T-helper 1 cell (primary cell): ENCODE results near the gene MOXD1.
A peak's percentile ranks its signal among the peaks of the same experiment; 100 is the strongest.
"Not testable (repeated sequence)": the region's sequence is repeated elsewhere in the genome, so short reads cannot be mapped to it uniquely, and the experiment has no call there.

Experiments
- DNase-seq, 5 donors: peaks; one replicate each; pipeline ENCODE4 v3.0.0-alpha.2; 2012 to 2020

Gene MOXD1

GRCh38 chr6:132279592-132280139 is 121.6 kb downstream of the MOXD1 start:
- peak; percentile 25 to 70 (median 50) for DNase-seq

- DNase-seq, result no peak
Measured at GRCh38 chr6:132275066-132275970, 126.0 kb downstream of the MOXD1 start.

- DNase-seq, result no peak
Measured at GRCh38 chr6:132272776-132273175, 128.5 kb downstream of the MOXD1 start.

- DNase-seq, result no peak
Measured at GRCh38 chr6:132270726-132271402, 130.4 kb downstream of the MOXD1 start.

- not testable (repeated sequence) for DNase-seq
Measured at GRCh38 chr6:132268666-132269065, 132.6 kb downstream of the MOXD1 start.

GRCh38 chr6:132268209-132268608 is 133.1 kb downstream of the MOXD1 start:
- no peak for DNase-seq

- no peak for DNase-seq
Measured at GRCh38 chr6:132265451-132266097, 135.7 kb downstream of the MOXD1 start.

GRCh38 chr6:132264021-132264500 is 137.2 kb downstream of the MOXD1 start:
- no peak for DNase-seq

- DNase-seq, result no peak
Measured at GRCh38 chr6:132261354-132261753, 139.9 kb downstream of the MOXD1 start.

- no peak for DNase-seq
Measured at GRCh38 chr6:132259070-132259469, 142.2 kb downstream of the MOXD1 start.

GRCh38 chr6:132257561-132257960 is 143.7 kb downstream of the MOXD1 start:
- DNase-seq, result no peak

- no peak for DNase-seq
Measured at GRCh38 chr6:132256457-132256856, 144.8 kb downstream of the MOXD1 start.

GRCh38 chr6:132253906-132254305 is 147.4 kb downstream of the MOXD1 start:
- no peak for DNase-seq

- no peak for DNase-seq
Measured at GRCh38 chr6:132253211-132253610, 148.1 kb downstream of the MOXD1 start.

- no peak for DNase-seq
Measured at GRCh38 chr6:132252113-132252512, 149.2 kb downstream of the MOXD1 start.

- DNase-seq, result no peak
Measured at GRCh38 chr6:132251711-132252110, 149.6 kb downstream of the MOXD1 start.

- DNase-seq, result no peak
Measured at GRCh38 chr6:132247381-132248159, 153.7 kb downstream of the MOXD1 start.

GRCh38 chr6:132246632-132247270 is 154.5 kb downstream of the MOXD1 start:
- DNase-seq, result no peak

- no peak for DNase-seq
Measured at GRCh38 chr6:132246120-132246617, 155.1 kb downstream of the MOXD1 start.
